Measurements from ENCODE around the gene CAMKMT. TPM values are rescaled to one million over a fixed set of nuclear protein-coding genes. Genes with fewer than 3 reads are reported as not detected.

Gene CAMKMT
- total and polyA plus RNA-seq, 9 of the 15 experiments (the other 6 are each of a cell fraction or from before 2014, with no cell fraction given), result 1.6 to 15.3 (median 7.4) TPM

GRCh38 chr2:44348400-44348799 lies 13.3 kb upstream of the CAMKMT start:
- no peak overlapping the region for H3K27ac ChIP-seq (ENCODE audit: extremely low read depth, low read depth, low read length)
- ATAC-seq (no peak), DNase-seq (ENCODE audit: extremely low read depth in 1 of 4, low spot score in 3 of 4) (no peak), FAIRE-seq (peak; percentile 11)
- no peaks in the 10 kb centered on the region for H3K9me3 ChIP-seq (replicated peaks; ENCODE audit: control insufficient read depth, insufficient read depth, low read depth, low read length)
- no peak for TF ChIP-seq ZKSCAN1 (IDR thresholded peaks at IDR 0.05; ENCODE audit: low read depth, low read length)
- TF ChIP-seq BRCA1 (IDR thresholded peaks at IDR 0.05), result no peak
- TF ChIP-seq BRCA1 (CRISPR knock-in tag; IDR thresholded peaks at IDR 0.05), result no peak
- TF ChIP-seq EHMT2 (IDR thresholded peaks at IDR 0.05), result no peak
- no peak for TF ChIP-seq NFXL1 (CRISPR knock-in tag; IDR thresholded peaks at IDR 0.05)
- no peak for TF ChIP-seq NCOA1 (IDR thresholded peaks at IDR 0.05; ENCODE audit: low read depth)
- no peak for TF ChIP-seq HBP1 (CRISPR knock-in tag; IDR thresholded peaks at IDR 0.05)
- ChIA-PET CTCF (ENCODE audit: low intra/inter-chr PET ratio) (no interaction called here), POLR2A (interaction anchor here (0.7 to 4.0 kb wide), 5 partner anchors 8 to 29 kb away, joined by 3 to 40 read pairs (median 6); partner anchors contain the start of genes CAMKMT and PREPL)
- no peaks in the 10 kb centered on the region for H3K9me1 ChIP-seq (ENCODE audit: control insufficient read depth, insufficient read depth, low read length)
- H4K20me1 ChIP-seq (replicated peaks; ENCODE audit: control insufficient read depth, insufficient read depth, low read length), result no peaks in the 10 kb centered on the region
- WGBS (ENCODE audit: insufficient coverage, low coverage, missing lambda C conversion rate), result 56% methylated on average over 2 of the region's 2 CpGs
- BruUV-seq (replicated peaks), result no TSS peak
- in situ Hi-C loops (cut with MboI) (no loop called here), intact Hi-C loops (cut with micrococcal nuclease) (no loop called here)
- no peaks in the 10 kb centered on the region for H3K4me1 ChIP-seq (replicated peaks in 1 of 2; ENCODE audit: control insufficient read depth in 2 of 2, insufficient read depth in 2 of 2, low read length in 2 of 2)
- no peak overlapping the region for H3K9ac ChIP-seq (ENCODE audit: insufficient read depth in 1 of 2, low read depth in 2 of 2, low read length in 2 of 2)
- no peaks in the 10 kb centered on the region for H3K79me2 ChIP-seq (ENCODE audit: control insufficient read depth, insufficient read depth, low read length)
- H3K4me3 ChIP-seq, result no peak overlapping the region
- H2AFZ ChIP-seq (ENCODE audit: low read depth, low read length), result no peak overlapping the region
- H3K27me3 ChIP-seq (ENCODE audit: control insufficient read depth in 2 of 2, insufficient read depth in 2 of 2, low read length in 2 of 2), result no peaks in the 10 kb centered on the region
- H3K36me3 ChIP-seq (ENCODE audit: control insufficient read depth, insufficient read depth, low read length), result peaks cover 14% of the 10 kb centered on the region; the same call in 2 of the 3 replicates
- H3K4me2 ChIP-seq (ENCODE audit: insufficient read depth, low read length), result no peak overlapping the region
